GM23338 (cell line): ENCODE measurements around the gene RBPJ. TPM values are rescaled to one million over a fixed set of nuclear protein-coding genes. Genes with fewer than 3 reads are reported as not detected.

Source experiments
- ATAC-seq: fragments of 200-7000 bp; cut with Tn5 transposase; 3 replicates; pipeline ENCODE4 v1.9.1; 2020
- DNase-seq: peaks from one replicate; pipeline ENCODE4 v3.0.0-alpha.2; 2015; ENCODE audit warnings: low spot score
- H2AFZ ChIP-seq: fragments of 200-600 bp; sonication (generic); 2 replicates; pipeline ENCODE4 v1.8.0; 2016; ENCODE audit warnings: antibody characterized with exemption, mild to moderate bottlenecking, moderate library complexity
- H3F3A ChIP-seq: fragments of 200-600 bp; sonication (generic); replicated peaks from 2 replicates; pipeline ENCODE4 v1.8.0; 2017; ENCODE audit warnings: antibody characterized with exemption, mixed run types, low read depth
- H3K27ac ChIP-seq: fragments of 200-600 bp; sonication (generic); 2 replicates; pipeline ENCODE4 v1.6.1; 2016; ENCODE audit warnings: low read depth
- H3K27me3 ChIP-seq: fragments of 200-600 bp; sonication (generic); 2 replicates; pipeline ENCODE4 v1.8.0; 2016; ENCODE audit warnings: mild to moderate bottlenecking, mixed run types, moderate library complexity; ENCODE audit not compliant: insufficient read depth
- H3K36me3 ChIP-seq: fragments of 200-600 bp; sonication (generic); 2 replicates; pipeline ENCODE4 v1.8.0; 2016; ENCODE audit warnings: mild to moderate bottlenecking; ENCODE audit not compliant: insufficient read depth
- H3K4me1 ChIP-seq: fragments of 200-600 bp; sonication (generic); 2 replicates; pipeline ENCODE4 v1.8.0; 2016; ENCODE audit warnings: mild to moderate bottlenecking, moderate library complexity; ENCODE audit not compliant: insufficient read depth
- H3K4me2 ChIP-seq: fragments of 200-600 bp; sonication (generic); 2 replicates; pipeline ENCODE4 v1.7.1; 2017; ENCODE audit warnings: mixed run types
- H3K4me3 ChIP-seq: fragments of 200-600 bp; sonication (generic); 2 replicates; pipeline ENCODE4 v1.6.1; 2016; ENCODE audit warnings: mixed run types
- H3K79me2 ChIP-seq: fragments of 200-600 bp; sonication (generic); replicated peaks from 2 replicates; pipeline ENCODE4 v1.8.0; 2017; ENCODE audit warnings: mild to moderate bottlenecking; ENCODE audit not compliant: insufficient read depth
- H3K9me2 ChIP-seq: fragments of 200-600 bp; sonication (generic); 2 replicates; pipeline ENCODE4 v1.8.0; 2017; ENCODE audit not compliant: insufficient read depth
- H4K20me1 ChIP-seq: fragments of 200-600 bp; sonication (generic); replicated peaks from 2 replicates; pipeline ENCODE4 v1.8.0; 2017; ENCODE audit warnings: mild to moderate bottlenecking; ENCODE audit not compliant: insufficient read depth
- H3K27ac Mint-ChIP-seq: 2 replicates; pipeline ENCODE4 v1.8.0; 2020; ENCODE audit warnings: inconsistent platforms, mild to moderate bottlenecking, moderate library complexity, mixed read lengths
- H3K27me3 Mint-ChIP-seq: 3 replicates; pipeline ENCODE4 v1.8.0; 2022; ENCODE audit warnings: low read depth, mild to moderate bottlenecking, moderate library complexity, mixed read lengths, inconsistent platforms; ENCODE audit not compliant: insufficient read depth, poor library complexity
- H3K36me3 Mint-ChIP-seq: 3 replicates; pipeline ENCODE4 v1.8.0; 2021; ENCODE audit warnings: low read depth, mild to moderate bottlenecking, inconsistent platforms, moderate library complexity, mixed read lengths
- H3K4me1 Mint-ChIP-seq: 3 replicates; pipeline ENCODE4 v1.8.0; 2020; ENCODE audit warnings: mild to moderate bottlenecking, inconsistent platforms, mixed read lengths
- H3K4me3 Mint-ChIP-seq: 3 replicates; pipeline ENCODE4 v1.8.0; 2021; ENCODE audit warnings: moderate library complexity, mild to moderate bottlenecking, inconsistent platforms, mixed read lengths
- H3K9me3 Mint-ChIP-seq: 3 replicates; pipeline ENCODE4 v1.8.0; 2020; ENCODE audit warnings: moderate library complexity, mild to moderate bottlenecking, inconsistent platforms, mixed read lengths
- CREB1 ChIP-seq: fragments of 250-450 bp; sonication (Bioruptor Pico); IDR thresholded peaks from 2 replicates; pipeline ENCODE4 v1.5.0; 2020; ENCODE audit warnings: low read depth, mild to moderate bottlenecking, moderate library complexity
- EZH2 ChIP-seq: fragments of 200-600 bp; sonication (generic); IDR thresholded peaks from one replicate; pipeline ENCODE4 v1.8.0; 2017; ENCODE audit warnings: antibody characterized with exemption, mild to moderate bottlenecking, low read depth; ENCODE audit not compliant: unreplicated experiment
- EZH2phosphoT487 ChIP-seq: fragments of 200-600 bp; sonication (generic); IDR thresholded peaks from one replicate; pipeline ENCODE4 v1.8.1; 2018; ENCODE audit warnings: antibody characterized with exemption; ENCODE audit not compliant: unreplicated experiment
- JUNB ChIP-seq: IDR thresholded peaks from one replicate; pipeline ENCODE4 v1.6.1; 2016; ENCODE audit warnings: antibody characterized with exemption; ENCODE audit not compliant: unreplicated experiment
- NANOG ChIP-seq: IDR thresholded peaks from 2 replicates; pipeline ENCODE4 v1.6.1; 2016; ENCODE audit warnings: antibody characterized with exemption, borderline replicate concordance
- POLR2AphosphoS5 ChIP-seq: IDR thresholded peaks from 2 replicates; pipeline ENCODE4 v1.6.1; 2016; ENCODE audit warnings: antibody characterized with exemption, low read depth
- ZNF114 ChIP-seq: fragments of 250-450 bp; sonication (Bioruptor Pico); IDR thresholded peaks from 2 replicates; pipeline ENCODE4 v1.5.0; 2020; ENCODE audit warnings: mild to moderate bottlenecking, moderate library complexity
- ZNF331 ChIP-seq: fragments of 250-450 bp; sonication (Bioruptor Pico); IDR thresholded peaks from 2 replicates; pipeline ENCODE4 v1.5.0; 2020; ENCODE audit warnings: low read depth, mild to moderate bottlenecking, moderate library complexity
- polyA plus RNA-seq: library from polyadenylated mRNA; unstranded; fragments of >200 nt; fragmentation: Nextera tagmentation; extraction: Ambion mirVana; gene quantifications from 2 replicates; pipeline ENCODE4 v1.2.1, GENCODE V29; 2016
- total RNA-seq: library from RNA; depleted of rRNA; stranded (reverse); fragments of >200 nt; shearing (Covaris generic); gene quantifications from 2 replicates; pipeline ENCODE4 v1.2.3, GENCODE V29; 2014
- TF ChIP-seq, protein P1 (sequence below): IDR thresholded peaks from 2 replicates; pipeline ENCODE4 v1.6.1; 2016; ENCODE audit warnings: antibody characterized with exemption
- TF ChIP-seq, protein P2 (sequence below), 2 experiments: fragments of 200-600 bp in 1 of 2; sonication (generic) in 1 of 2; conservative IDR thresholded peaks; 2 replicates each; pipeline versions ENCODE4 v1.5.1 to v1.6.1; 2016 to 2017; ENCODE audit warnings: antibody characterized with exemption in 2 of 2, low read depth in 2 of 2, mild to moderate bottlenecking in 2 of 2, moderate library complexity in 1 of 2
- TF ChIP-seq, protein P3 (sequence below): IDR thresholded peaks from one replicate; pipeline ENCODE4 v1.6.1; 2018; ENCODE audit warnings: antibody characterized with exemption; ENCODE audit not compliant: unreplicated experiment

RBPJ gene
- total and polyA plus RNA-seq, 2 experiments from 2014 or later, result 212 to 457 TPM

DNA sequence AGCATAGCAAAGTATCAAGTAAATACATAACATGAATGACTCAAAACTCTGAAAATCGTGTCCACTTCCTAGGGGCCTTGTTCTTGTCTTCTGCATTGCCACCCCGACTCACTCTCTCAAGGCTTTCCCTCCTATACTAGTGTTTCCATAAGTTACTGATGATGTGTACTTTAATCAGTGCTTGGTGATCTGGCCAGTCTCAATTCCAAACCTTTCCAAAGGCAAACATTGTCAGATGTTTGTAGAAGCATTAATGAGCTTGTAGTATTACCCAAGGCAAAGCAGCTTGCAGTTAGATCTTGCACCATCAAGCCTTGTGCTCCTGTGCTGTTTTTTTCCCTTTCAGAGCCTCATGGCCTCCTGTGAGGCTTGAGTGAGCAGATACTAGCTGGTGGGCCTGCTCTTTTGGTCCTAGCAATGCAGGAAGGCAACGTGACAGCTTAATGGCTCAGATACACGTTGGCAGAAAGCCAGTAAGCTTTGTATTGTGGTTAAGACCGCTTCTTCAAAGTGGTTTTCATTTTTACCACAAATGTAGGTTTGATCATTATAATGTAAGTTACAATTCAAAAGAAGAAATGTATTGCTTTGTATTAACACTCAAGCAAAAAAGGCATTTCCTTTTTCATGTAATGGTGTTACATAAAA, 51.8 kb downstream of the RBPJ start:
- peaks cover 80% of the 10 kb centered on the region for H4K20me1 ChIP-seq
- peaks cover 2% of the 10 kb centered on the region for H3K27me3 Mint-ChIP-seq
- peak overlapping the region; percentile 53 for H3K27ac ChIP-seq
- no peaks in the 10 kb centered on the region for H3K9me3 Mint-ChIP-seq
- peak; percentile 58 for ATAC-seq
- no peaks in the 10 kb centered on the region for H3K27me3 ChIP-seq
- TF ChIP-seq, protein P1, sequence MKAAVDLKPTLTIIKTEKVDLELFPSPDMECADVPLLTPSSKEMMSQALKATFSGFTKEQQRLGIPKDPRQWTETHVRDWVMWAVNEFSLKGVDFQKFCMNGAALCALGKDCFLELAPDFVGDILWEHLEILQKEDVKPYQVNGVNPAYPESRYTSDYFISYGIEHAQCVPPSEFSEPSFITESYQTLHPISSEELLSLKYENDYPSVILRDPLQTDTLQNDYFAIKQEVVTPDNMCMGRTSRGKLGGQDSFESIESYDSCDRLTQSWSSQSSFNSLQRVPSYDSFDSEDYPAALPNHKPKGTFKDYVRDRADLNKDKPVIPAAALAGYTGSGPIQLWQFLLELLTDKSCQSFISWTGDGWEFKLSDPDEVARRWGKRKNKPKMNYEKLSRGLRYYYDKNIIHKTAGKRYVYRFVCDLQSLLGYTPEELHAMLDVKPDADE, result no peak
- TF ChIP-seq, protein P2, sequence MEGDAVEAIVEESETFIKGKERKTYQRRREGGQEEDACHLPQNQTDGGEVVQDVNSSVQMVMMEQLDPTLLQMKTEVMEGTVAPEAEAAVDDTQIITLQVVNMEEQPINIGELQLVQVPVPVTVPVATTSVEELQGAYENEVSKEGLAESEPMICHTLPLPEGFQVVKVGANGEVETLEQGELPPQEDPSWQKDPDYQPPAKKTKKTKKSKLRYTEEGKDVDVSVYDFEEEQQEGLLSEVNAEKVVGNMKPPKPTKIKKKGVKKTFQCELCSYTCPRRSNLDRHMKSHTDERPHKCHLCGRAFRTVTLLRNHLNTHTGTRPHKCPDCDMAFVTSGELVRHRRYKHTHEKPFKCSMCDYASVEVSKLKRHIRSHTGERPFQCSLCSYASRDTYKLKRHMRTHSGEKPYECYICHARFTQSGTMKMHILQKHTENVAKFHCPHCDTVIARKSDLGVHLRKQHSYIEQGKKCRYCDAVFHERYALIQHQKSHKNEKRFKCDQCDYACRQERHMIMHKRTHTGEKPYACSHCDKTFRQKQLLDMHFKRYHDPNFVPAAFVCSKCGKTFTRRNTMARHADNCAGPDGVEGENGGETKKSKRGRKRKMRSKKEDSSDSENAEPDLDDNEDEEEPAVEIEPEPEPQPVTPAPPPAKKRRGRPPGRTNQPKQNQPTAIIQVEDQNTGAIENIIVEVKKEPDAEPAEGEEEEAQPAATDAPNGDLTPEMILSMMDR (conservative IDR thresholded peaks at IDR 0.05; ENCODE audit: low read depth in 2 of 2), result no peak
- no peak for TF ChIP-seq NANOG
- H3K9me2 ChIP-seq, result no peaks in the 10 kb centered on the region
- peaks cover 70% of the 10 kb centered on the region for H3K4me1 ChIP-seq
- H3K4me1 Mint-ChIP-seq, result peaks cover 56% of the 10 kb centered on the region
- H3K36me3 ChIP-seq, result no peaks in the 10 kb centered on the region
- no peaks in the 10 kb centered on the region for H3F3A ChIP-seq
- no peak overlapping the region for H3K4me3 Mint-ChIP-seq
- H2AFZ ChIP-seq, result no peak overlapping the region
- peak overlapping the region; percentile 7; the same call in 1 of the 2 replicates for H3K27ac Mint-ChIP-seq
- no peak overlapping the region for H3K4me3 ChIP-seq
- peaks cover 100% of the 10 kb centered on the region for H3K79me2 ChIP-seq
- no peaks in the 10 kb centered on the region for H3K36me3 Mint-ChIP-seq
- peak; percentile 35 for DNase-seq
- H3K4me2 ChIP-seq, result no peak overlapping the region

DNA sequence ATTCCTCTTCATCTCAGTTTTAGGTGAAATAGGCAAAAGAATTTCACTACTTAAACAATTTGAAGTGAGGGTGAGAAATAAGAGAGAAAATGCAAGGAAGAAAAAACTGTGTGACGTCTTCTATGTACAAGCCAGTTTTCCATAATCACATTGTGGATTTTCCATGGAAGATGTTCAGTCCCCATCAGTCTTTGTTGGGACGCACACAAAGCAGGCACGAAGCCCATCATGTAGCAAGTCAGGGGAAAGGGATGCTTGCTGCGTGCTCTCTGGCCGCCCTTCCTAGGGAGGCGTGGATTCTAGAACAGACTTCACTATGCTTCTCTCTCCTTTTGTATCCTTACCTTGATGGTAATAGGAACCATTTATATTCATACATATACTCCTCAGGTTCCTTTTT, 54.7 kb downstream of the RBPJ start:
- Mint-ChIP-seq H3K4me3 (no peak overlapping the region), H3K36me3 (no peaks in the 10 kb centered on the region), H3K27ac (no peak overlapping the region), H3K4me1 (peaks cover 42% of the 10 kb centered on the region), H3K27me3 (no peaks in the 10 kb centered on the region), H3K9me3 (no peaks in the 10 kb centered on the region)
- no peaks in the 10 kb centered on the region for H3K9me2 ChIP-seq
- DNase-seq (no peak), ATAC-seq (peak; percentile 42)
- H2AFZ ChIP-seq, result no peak overlapping the region
- H4K20me1 ChIP-seq, result peaks cover 71% of the 10 kb centered on the region
- H3K4me3 ChIP-seq, result no peak overlapping the region
- no peaks in the 10 kb centered on the region for H3K27me3 ChIP-seq
- peaks cover 64% of the 10 kb centered on the region for H3K4me1 ChIP-seq
- H3F3A ChIP-seq, result no peaks in the 10 kb centered on the region
- H3K4me2 ChIP-seq, result no peak overlapping the region
- H3K79me2 ChIP-seq, result peaks cover 100% of the 10 kb centered on the region
- H3K27ac ChIP-seq, result no peak overlapping the region
- H3K36me3 ChIP-seq, result no peaks in the 10 kb centered on the region
- TF ChIP-seq ZNF114 (CRISPR knock-in tag) (no peak), JUNB (no peak), CREB1 (CRISPR knock-in tag) (no peak), ZNF331 (CRISPR knock-in tag) (no peak), POLR2AphosphoS5 (no peak), EZH2 (no peak), EZH2phosphoT487 (no peak)
- TF ChIP-seq, protein P1, result no peak
- TF ChIP-seq, protein P3, sequence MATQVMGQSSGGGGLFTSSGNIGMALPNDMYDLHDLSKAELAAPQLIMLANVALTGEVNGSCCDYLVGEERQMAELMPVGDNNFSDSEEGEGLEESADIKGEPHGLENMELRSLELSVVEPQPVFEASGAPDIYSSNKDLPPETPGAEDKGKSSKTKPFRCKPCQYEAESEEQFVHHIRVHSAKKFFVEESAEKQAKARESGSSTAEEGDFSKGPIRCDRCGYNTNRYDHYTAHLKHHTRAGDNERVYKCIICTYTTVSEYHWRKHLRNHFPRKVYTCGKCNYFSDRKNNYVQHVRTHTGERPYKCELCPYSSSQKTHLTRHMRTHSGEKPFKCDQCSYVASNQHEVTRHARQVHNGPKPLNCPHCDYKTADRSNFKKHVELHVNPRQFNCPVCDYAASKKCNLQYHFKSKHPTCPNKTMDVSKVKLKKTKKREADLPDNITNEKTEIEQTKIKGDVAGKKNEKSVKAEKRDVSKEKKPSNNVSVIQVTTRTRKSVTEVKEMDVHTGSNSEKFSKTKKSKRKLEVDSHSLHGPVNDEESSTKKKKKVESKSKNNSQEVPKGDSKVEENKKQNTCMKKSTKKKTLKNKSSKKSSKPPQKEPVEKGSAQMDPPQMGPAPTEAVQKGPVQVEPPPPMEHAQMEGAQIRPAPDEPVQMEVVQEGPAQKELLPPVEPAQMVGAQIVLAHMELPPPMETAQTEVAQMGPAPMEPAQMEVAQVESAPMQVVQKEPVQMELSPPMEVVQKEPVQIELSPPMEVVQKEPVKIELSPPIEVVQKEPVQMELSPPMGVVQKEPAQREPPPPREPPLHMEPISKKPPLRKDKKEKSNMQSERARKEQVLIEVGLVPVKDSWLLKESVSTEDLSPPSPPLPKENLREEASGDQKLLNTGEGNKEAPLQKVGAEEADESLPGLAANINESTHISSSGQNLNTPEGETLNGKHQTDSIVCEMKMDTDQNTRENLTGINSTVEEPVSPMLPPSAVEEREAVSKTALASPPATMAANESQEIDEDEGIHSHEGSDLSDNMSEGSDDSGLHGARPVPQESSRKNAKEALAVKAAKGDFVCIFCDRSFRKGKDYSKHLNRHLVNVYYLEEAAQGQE, result no peak
- TF ChIP-seq, protein P2 (conservative IDR thresholded peaks at IDR 0.05; ENCODE audit: low read depth in 2 of 2), result no peak
